Thyroid gland (tissue), 4 donors: ENCODE measurements around the gene DDX42. TPM values are rescaled to one million over a fixed set of nuclear protein-coding genes. Genes with fewer than 3 reads are reported as not detected.

Experiments
- DNase-seq, 2 donors: peaks; one replicate each; pipeline ENCODE4 v3.0.0-alpha.2; 2019
- H3K27ac ChIP-seq, 3 donors: fragments of 200-600 bp; sonication (generic); 1 replicate in 2 of 3; 2 replicates in 1 of 3; pipeline ENCODE4 v1.5.1; 2016 to 2019; ENCODE audit warnings: mild to moderate bottlenecking in 1 of 3, moderate library complexity in 1 of 3
- H3K27me3 ChIP-seq: fragments of 200-600 bp; sonication (generic); one replicate; pipeline ENCODE4 v1.5.1; 2019
- H3K36me3 ChIP-seq, 2 donors: fragments of 200-600 bp; sonication (generic); one replicate each; pipeline ENCODE4 v1.5.1; 2016 to 2019
- H3K4me1 ChIP-seq, 2 donors: fragments of 200-600 bp; sonication (generic); one replicate each; pipeline ENCODE4 v1.5.1; 2017 to 2019
- H3K4me3 ChIP-seq, 3 donors: fragments of 200-600 bp; sonication (generic); replicated peaks in 1 of 3; 1 replicate in 2 of 3; 2 replicates in 1 of 3; pipeline ENCODE4 v1.5.1; 2016; ENCODE audit warnings: mild to moderate bottlenecking in 1 of 3
- H3K9me3 ChIP-seq: fragments of 200-600 bp; sonication (generic); one replicate; pipeline ENCODE4 v1.5.1; 2017
- POLR2A ChIP-seq, 2 donors: fragments of 450-650 bp; IDR thresholded peaks; one replicate each; pipeline ENCODE4 v1.6.1; 2017; ENCODE audit warnings: antibody characterized with exemption in 2 of 2, mild to moderate bottlenecking in 2 of 2, moderate library complexity in 1 of 2
- WGBS, 2 donors: methylation state at CpG; one replicate each; pipeline ENCODE4 v1.1.5; 2017; 5-methylcytosine and 5-hydroxymethylcytosine counted together
- intact Hi-C: fragments of 100-400 bp; cut with DNase I; formaldehyde crosslinking; loops from one replicate; pipeline ENCODE4 v1.15.1; 2023
- total RNA-seq, 4 donors: library from RNA; depleted of rRNA; stranded (reverse); fragments of >200 nt; gene quantifications; one replicate each; pipeline ENCODE4 v1.2.3, GENCODE V29; 2016
- TF ChIP-seq, protein P1 (sequence below), 6 experiments: fragments of 200-600 bp in 3 of 6; fragments of 450-650 bp in 3 of 6; sonication (generic) in 3 of 6; IDR thresholded peaks; one replicate each; pipeline ENCODE4 v1.5.1; 2016 to 2019; ENCODE audit warnings: antibody characterized with exemption in 6 of 6, mild to moderate bottlenecking in 2 of 6, inconsistent platforms in 1 of 6, moderate library complexity in 1 of 6

The DDX42 gene
- total RNA-seq, 4 donors from 2014 or later, result 76.3 to 138 (median 89.1) TPM

DNA sequence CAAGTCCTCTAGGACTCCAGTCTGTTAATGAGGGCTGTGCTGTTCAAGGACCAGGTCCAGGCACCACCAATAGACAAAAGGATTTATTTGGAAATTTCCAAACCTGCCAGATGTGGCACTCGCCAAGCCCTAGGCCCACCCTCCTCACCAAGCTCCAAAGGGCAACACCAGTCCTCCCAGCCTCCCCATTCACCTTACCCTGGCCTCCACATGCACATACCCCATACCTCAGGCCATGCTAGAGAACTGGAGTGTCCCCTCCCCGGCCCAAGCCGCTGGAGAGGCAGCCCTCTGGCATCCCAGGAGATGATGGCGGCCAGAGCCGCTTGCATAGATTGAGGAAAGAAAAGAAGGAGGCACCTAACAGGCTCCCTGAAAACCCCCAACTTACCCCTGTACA is 58.0 kb downstream of the DDX42 start:
- Histone ChIP-seq H3K27ac (no peak overlapping the region), H3K27me3 (no peaks in the 10 kb centered on the region), H3K4me3 (no peak overlapping the region), H3K9me3 (no peaks in the 10 kb centered on the region), H3K4me1 (peaks cover 8 to 25% of the 10 kb centered on the region in 2 donors), H3K36me3 (peaks cover 69 to 74% of the 10 kb centered on the region in 2 donors)
- DNase-seq, result no peak
- TF ChIP-seq, protein P1, sequence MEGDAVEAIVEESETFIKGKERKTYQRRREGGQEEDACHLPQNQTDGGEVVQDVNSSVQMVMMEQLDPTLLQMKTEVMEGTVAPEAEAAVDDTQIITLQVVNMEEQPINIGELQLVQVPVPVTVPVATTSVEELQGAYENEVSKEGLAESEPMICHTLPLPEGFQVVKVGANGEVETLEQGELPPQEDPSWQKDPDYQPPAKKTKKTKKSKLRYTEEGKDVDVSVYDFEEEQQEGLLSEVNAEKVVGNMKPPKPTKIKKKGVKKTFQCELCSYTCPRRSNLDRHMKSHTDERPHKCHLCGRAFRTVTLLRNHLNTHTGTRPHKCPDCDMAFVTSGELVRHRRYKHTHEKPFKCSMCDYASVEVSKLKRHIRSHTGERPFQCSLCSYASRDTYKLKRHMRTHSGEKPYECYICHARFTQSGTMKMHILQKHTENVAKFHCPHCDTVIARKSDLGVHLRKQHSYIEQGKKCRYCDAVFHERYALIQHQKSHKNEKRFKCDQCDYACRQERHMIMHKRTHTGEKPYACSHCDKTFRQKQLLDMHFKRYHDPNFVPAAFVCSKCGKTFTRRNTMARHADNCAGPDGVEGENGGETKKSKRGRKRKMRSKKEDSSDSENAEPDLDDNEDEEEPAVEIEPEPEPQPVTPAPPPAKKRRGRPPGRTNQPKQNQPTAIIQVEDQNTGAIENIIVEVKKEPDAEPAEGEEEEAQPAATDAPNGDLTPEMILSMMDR (IDR thresholded peaks at IDR 0.05), result no peak
- TF ChIP-seq POLR2A (IDR thresholded peaks at IDR 0.05), result no peak
- intact Hi-C loops, result no loop called here
- WGBS, 2 donors, result 86 to 88% methylated on average over 5 of the region's 5 CpGs

DNA sequence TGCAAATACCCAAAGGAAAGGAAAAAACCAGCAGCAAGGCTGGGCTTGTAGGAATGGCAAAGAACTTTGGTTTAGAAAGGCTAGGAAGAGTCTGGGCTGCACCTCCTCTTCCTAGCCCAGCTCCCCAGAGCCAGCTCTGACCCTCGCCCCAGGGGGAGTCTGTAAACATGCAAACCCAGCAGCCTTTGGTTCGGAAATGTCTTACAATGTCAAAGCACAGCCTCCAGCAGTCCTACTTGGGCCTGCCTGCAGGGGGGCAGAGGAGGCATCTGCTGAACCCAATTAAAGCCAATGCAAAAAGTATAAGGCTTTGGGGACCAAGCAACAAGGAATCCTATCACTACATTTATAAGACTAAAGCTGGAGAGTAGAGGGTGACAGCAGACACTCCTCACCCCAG is 58.5 kb downstream of the DDX42 start:
- Histone ChIP-seq H3K4me1 (peaks cover 9 to 30% of the 10 kb centered on the region in 2 donors), H3K27ac (no peak overlapping the region), H3K9me3 (no peaks in the 10 kb centered on the region), H3K27me3 (no peaks in the 10 kb centered on the region), H3K36me3 (peaks cover 69 to 74% of the 10 kb centered on the region in 2 donors), H3K4me3 (no peak overlapping the region)
- intact Hi-C loops, result no loop called here
- TF ChIP-seq, protein P1 (IDR thresholded peaks at IDR 0.05), result no peak
- TF ChIP-seq POLR2A (IDR thresholded peaks at IDR 0.05), result no peak
- DNase-seq, result no peak
- WGBS, 2 donors, result 84 to 86% methylated on average over 2 of the region's 2 CpGs

DNA sequence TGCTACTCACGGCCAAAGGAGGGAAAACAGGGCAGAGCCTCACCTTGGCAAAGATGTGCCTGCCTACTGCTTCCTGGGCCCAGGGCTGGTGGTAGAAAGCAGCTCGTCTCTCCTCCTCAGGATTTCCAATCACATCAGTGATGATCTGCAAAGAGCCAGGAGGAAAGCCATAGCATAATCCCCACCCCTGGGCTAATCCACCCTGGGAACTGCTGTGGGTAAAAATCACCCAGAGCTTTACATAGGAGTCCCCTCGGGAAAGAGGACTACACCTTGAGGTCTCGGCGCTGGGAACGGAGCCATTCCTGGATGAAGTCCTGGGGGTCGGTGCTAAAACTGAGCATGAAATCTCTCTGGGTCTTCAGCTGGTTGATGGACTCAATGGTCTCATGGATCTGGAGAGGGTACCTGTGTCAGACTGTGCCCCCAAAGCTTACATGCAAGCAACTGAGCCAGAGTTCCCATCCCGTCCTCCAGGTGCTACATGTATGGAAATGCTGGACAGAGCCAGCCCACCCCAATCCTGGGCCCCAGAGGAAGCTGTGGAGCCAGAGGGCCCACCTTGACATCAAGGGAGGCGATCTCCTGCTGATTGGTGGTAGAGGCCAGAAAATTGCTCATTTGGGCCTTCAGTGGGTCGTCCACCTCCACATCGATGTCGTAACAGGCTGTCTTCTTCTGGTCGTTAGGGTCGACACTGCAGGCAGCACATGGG is 59.2 kb downstream of the DDX42 start:
- no peak for DNase-seq
- H3K4me3 ChIP-seq, result no peak overlapping the region
- no peaks in the 10 kb centered on the region for H3K27me3 ChIP-seq
- intact Hi-C loops, result no loop called here
- 84 to 90% methylated on average over 9 to 14 of the region's 14 CpGs for WGBS, 2 donors
- TF ChIP-seq POLR2A (IDR thresholded peaks at IDR 0.05), result no peak
- TF ChIP-seq, protein P1 (IDR thresholded peaks at IDR 0.05), result no peak
- H3K4me1 ChIP-seq, result peaks cover 14 to 34% of the 10 kb centered on the region in 2 donors
- no peak overlapping the region for H3K27ac ChIP-seq
- no peaks in the 10 kb centered on the region for H3K9me3 ChIP-seq
- H3K36me3 ChIP-seq, result peaks cover 69 to 74% of the 10 kb centered on the region in 2 donors

DNA sequence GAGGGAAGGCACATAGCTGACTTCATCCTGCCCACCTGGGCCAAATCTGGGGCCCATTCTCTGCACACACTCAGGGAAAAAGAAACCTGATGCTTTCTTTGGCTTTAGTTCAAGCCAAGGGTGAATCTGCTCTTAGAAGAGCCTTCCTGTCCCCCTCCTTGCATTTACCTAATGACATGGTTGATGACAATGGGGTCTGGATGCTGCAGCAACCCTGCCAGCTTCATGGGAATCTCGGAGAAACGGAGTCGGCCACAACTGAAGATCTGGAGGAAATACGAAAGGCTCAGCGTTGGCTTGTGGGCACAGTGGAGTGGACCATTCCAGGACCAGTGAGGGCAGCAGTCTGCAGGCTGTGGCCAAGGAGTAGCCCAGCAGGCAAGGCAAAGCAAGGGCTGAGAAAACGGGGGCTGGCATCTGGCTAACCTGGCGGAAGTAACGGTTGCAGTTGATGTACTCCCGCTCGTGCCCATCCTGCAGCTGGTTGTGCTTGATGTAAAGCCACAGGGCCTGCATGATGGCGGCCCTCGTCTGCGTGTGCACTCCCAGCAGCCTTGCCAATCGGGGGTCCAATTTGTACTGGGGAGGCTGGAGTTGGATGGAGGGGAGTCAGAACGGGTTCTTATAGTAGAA is 59.9 kb downstream of the DDX42 start:
- H3K9me3 ChIP-seq, result no peaks in the 10 kb centered on the region
- no peak overlapping the region for H3K27ac ChIP-seq
- TF ChIP-seq POLR2A (IDR thresholded peaks at IDR 0.05), result no peak
- TF ChIP-seq, protein P1 (IDR thresholded peaks at IDR 0.05), result no peak
- WGBS, 2 donors, result 94 to 95% methylated on average over 15 of the region's 15 CpGs
- H3K27me3 ChIP-seq, result no peaks in the 10 kb centered on the region
- peaks cover 19 to 34% of the 10 kb centered on the region in 2 donors for H3K4me1 ChIP-seq
- no peak overlapping the region for H3K4me3 ChIP-seq
- no peak for DNase-seq
- intact Hi-C loops, result no loop called here
- H3K36me3 ChIP-seq, result peaks cover 69 to 74% of the 10 kb centered on the region in 2 donors
